Neural cell (in vitro differentiated cells): ENCODE measurements around the gene CNOT11.

ENCODE experiments used
- EP300 ChIP-seq: fragments of 450-650 bp; conservative IDR thresholded peaks from 2 replicates; pipeline ENCODE4 v1.6.1; 2014; ENCODE audit warnings: antibody characterized with exemption, mild to moderate bottlenecking, moderate library complexity; ENCODE audit not compliant: poor library complexity, severe bottlenecking
- EZH2 ChIP-seq: fragments of 200-600, 300-800 bp; shearing (Covaris generic), sonication (generic); IDR thresholded peaks from 2 replicates; pipeline ENCODE4 v1.6.1; 2014; ENCODE audit warnings: antibody characterized with exemption, low read length, borderline replicate concordance, mild to moderate bottlenecking; ENCODE audit not compliant: insufficient read depth, poor library complexity, severe bottlenecking
- MXI1 ChIP-seq: fragments of 450-650 bp; conservative IDR thresholded peaks from 2 replicates; pipeline ENCODE4 v1.6.1; 2014; ENCODE audit warnings: antibody characterized with exemption, mild to moderate bottlenecking; ENCODE audit not compliant: poor library complexity, severe bottlenecking
- TF ChIP-seq, protein P1 (sequence below): fragments of 450-650 bp; IDR thresholded peaks from 2 replicates; pipeline ENCODE4 v1.5.1; 2014; ENCODE audit warnings: antibody characterized with exemption, mild to moderate bottlenecking, moderate library complexity; ENCODE audit not compliant: poor library complexity, severe bottlenecking

DNA sequence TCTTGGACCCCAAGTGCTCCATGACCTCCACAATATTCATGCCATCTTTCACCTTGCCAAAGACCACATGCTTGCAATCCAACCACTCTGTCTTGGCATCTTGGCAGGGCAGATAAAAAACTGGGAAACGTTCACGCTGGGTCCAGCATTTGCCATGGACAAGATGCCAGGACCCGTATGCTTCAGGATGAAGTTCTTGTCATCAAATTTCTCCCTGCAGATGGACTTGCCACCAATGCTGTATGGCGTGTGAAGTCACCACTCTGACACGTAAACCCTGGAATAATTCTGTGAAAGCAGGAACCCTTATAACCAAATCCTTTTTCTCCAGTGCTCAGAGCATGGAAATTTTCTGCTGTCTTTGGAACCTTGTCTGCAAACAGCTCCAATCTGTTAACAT, 21.5 kb downstream of the CNOT11 start:
- TF ChIP-seq, protein P1, sequence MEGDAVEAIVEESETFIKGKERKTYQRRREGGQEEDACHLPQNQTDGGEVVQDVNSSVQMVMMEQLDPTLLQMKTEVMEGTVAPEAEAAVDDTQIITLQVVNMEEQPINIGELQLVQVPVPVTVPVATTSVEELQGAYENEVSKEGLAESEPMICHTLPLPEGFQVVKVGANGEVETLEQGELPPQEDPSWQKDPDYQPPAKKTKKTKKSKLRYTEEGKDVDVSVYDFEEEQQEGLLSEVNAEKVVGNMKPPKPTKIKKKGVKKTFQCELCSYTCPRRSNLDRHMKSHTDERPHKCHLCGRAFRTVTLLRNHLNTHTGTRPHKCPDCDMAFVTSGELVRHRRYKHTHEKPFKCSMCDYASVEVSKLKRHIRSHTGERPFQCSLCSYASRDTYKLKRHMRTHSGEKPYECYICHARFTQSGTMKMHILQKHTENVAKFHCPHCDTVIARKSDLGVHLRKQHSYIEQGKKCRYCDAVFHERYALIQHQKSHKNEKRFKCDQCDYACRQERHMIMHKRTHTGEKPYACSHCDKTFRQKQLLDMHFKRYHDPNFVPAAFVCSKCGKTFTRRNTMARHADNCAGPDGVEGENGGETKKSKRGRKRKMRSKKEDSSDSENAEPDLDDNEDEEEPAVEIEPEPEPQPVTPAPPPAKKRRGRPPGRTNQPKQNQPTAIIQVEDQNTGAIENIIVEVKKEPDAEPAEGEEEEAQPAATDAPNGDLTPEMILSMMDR: no peak
- TF ChIP-seq EP300 (no peak), MXI1 (no peak), EZH2 (no peak)
